Gastroesophageal sphincter (tissue), 4 donors: ENCODE results near the gene NELFB. TPM values are rescaled to one million over a fixed set of nuclear protein-coding genes. Genes with fewer than 3 reads are reported as not detected.

Experiments used
- ATAC-seq: fragments of 150-250 bp; one replicate; pipeline ENCODE4 v1.9.1; 2016; ENCODE audit warnings: mild to moderate bottlenecking, moderate library complexity
- H3K27ac ChIP-seq, 4 donors: fragments of 200-600 bp; sonication (generic) in 3 of 4; 1 replicate in 3 of 4; 2 replicates in 1 of 4; pipeline ENCODE4 v1.5.1; 2016 to 2019
- H3K27me3 ChIP-seq: fragments of 200-600 bp; sonication (generic); one replicate; pipeline ENCODE4 v1.5.1; 2019
- H3K36me3 ChIP-seq, 2 donors: fragments of 200-600 bp; sonication (generic); one replicate each; pipeline ENCODE4 v1.5.1; 2019; ENCODE audit warnings: control low read depth in 1 of 2
- H3K4me1 ChIP-seq, 3 donors: fragments of 200-600 bp; sonication (generic); 1 replicate in 2 of 3; 2 replicates in 1 of 3; pipeline ENCODE4 v1.5.1; 2016 to 2019; ENCODE audit warnings: control low read depth in 2 of 3
- H3K4me3 ChIP-seq, 2 donors: fragments of 200-600 bp; sonication (generic); one replicate each; pipeline ENCODE4 v1.5.1; 2019; ENCODE audit warnings: mild to moderate bottlenecking in 1 of 2, moderate library complexity in 1 of 2
- H3K9me3 ChIP-seq, 3 donors: fragments of 200-600 bp; sonication (generic); one replicate each; pipeline ENCODE4 v1.5.1; 2017 to 2019; ENCODE audit warnings: control low read depth in 2 of 3
- EP300 ChIP-seq: sonication (generic); formaldehyde crosslinking; IDR thresholded peaks from one replicate; pipeline ENCODE4 v1.6.1; 2017; ENCODE audit warnings: antibody characterized with exemption, mild to moderate bottlenecking
- POLR2A ChIP-seq, 2 donors: fragments of 450-650 bp; IDR thresholded peaks; one replicate each; pipeline ENCODE4 v1.6.1; 2017; ENCODE audit warnings: antibody characterized with exemption in 2 of 2, mild to moderate bottlenecking in 2 of 2, moderate library complexity in 1 of 2
- POLR2AphosphoS5 ChIP-seq: sonication (generic); formaldehyde crosslinking; IDR thresholded peaks from one replicate; pipeline ENCODE4 v1.6.1; 2017; ENCODE audit warnings: antibody characterized with exemption
- WGBS, 2 donors: methylation state at CpG; one replicate each; pipeline ENCODE4 v1.1.5; 2018; ENCODE audit warnings: low coverage in 1 of 2; 5-methylcytosine and 5-hydroxymethylcytosine counted together
- total RNA-seq, 4 donors: library from RNA; depleted of rRNA; stranded (reverse); fragments of >200 nt; gene quantifications; one replicate each; pipeline ENCODE4 v1.1.0, GENCODE V29; 2016
- TF ChIP-seq, protein P1 (sequence below), 4 experiments: fragments of 200-600 bp in 2 of 4; fragments of 450-650 bp in 2 of 4; sonication (generic) in 1 of 4; IDR thresholded peaks; one replicate each; pipeline ENCODE4 v1.5.1; 2017 to 2019; ENCODE audit warnings: antibody characterized with exemption in 4 of 4, mild to moderate bottlenecking in 2 of 4, moderate library complexity in 2 of 4

The NELFB gene
- total RNA-seq, 4 donors from 2014 or later, result 36.9 to 58.8 (median 45.2) TPM

DNA sequence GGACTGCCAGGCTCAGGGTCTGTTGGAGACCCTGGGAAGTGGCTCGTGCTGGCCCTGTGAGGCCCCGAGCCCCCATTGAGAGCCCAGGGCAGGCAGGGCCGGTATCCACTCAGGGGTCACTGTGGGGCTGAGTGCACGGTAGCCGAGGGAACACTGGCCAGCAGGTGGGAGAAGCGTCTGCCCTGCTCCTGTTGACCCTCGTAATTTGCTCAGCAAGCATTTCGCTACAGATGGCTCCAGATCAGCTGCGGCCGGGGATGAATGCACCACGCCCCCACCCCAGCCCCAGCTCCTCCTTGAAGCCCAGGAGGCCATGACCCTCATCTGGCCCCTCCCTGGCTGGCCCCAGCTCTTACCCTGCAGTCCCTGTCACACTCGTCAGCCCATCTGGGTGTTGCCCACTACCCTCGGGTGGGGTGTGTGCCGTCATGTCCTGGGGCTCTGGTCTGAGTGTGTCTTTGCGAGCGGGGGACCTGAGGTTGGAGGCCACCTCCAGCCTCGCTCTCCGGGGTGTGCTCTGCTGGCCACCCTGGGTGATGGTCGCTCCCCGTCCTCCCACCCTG lies 53.0 kb downstream of the NELFB start:
- Histone ChIP-seq H3K27ac (no peak overlapping the region), H3K36me3 (no peaks in the 10 kb centered on the region), H3K9me3 (no peaks in the 10 kb centered on the region), H3K4me1 (peaks cover 0 to 51% (median 36%) of the 10 kb centered on the region in 3 donors), H3K4me3 (no peak overlapping the region), H3K27me3 (peaks cover 76% of the 10 kb centered on the region)
- WGBS, 2 donors, result 10% methylated on average over 4 of the region's 20 CpGs; no CpG with 5 or more reads in 1 of the 2 donors
- ATAC-seq, result no peak
- TF ChIP-seq, protein P1, sequence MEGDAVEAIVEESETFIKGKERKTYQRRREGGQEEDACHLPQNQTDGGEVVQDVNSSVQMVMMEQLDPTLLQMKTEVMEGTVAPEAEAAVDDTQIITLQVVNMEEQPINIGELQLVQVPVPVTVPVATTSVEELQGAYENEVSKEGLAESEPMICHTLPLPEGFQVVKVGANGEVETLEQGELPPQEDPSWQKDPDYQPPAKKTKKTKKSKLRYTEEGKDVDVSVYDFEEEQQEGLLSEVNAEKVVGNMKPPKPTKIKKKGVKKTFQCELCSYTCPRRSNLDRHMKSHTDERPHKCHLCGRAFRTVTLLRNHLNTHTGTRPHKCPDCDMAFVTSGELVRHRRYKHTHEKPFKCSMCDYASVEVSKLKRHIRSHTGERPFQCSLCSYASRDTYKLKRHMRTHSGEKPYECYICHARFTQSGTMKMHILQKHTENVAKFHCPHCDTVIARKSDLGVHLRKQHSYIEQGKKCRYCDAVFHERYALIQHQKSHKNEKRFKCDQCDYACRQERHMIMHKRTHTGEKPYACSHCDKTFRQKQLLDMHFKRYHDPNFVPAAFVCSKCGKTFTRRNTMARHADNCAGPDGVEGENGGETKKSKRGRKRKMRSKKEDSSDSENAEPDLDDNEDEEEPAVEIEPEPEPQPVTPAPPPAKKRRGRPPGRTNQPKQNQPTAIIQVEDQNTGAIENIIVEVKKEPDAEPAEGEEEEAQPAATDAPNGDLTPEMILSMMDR (IDR thresholded peaks at IDR 0.05), result no peak
- no peak for TF ChIP-seq POLR2AphosphoS5
- TF ChIP-seq EP300, result no peak
- TF ChIP-seq POLR2A (IDR thresholded peaks at IDR 0.05), result no peak

DNA sequence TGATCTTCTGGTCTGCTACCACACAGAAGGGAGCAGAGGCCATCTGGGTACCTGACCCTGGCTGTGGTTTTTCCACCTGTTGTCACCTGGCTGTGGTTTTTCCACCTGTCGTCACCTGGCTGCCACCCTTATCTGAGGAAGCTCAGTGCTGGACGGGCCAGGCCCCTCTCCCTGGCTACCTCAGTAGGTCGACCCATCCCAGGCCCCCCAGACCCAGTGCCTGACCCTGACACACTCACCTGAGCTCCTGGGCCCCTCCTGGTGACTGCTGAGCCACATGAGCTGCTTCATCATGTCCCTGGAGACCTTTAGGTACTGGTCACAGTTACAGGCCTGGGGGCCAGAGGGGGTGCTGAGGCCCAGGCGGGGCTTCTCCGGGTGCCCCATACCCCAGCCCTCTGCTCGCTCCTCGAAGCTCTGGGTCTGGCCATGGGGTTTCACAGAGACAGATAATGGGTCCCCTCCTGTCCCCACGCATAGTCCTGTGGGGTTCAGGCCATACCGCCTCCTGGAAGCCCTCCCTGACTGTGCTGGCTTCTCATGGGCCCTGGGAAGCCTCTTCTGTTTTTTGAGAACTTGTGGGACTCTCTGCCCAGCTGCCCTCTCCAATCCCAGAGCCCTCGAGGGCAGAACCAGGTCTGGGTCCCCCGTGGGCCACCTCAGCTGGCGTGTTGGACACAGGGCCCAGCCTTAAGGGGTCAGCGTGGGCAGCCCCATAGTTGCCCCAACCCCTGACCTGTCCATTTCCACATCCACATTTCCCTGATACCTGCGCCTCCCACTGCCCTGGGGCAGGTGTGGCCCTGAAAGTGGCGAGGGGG lies 54.5 kb downstream of the NELFB start:
- Histone ChIP-seq H3K36me3 (no peaks in the 10 kb centered on the region), H3K27ac (no peak overlapping the region), H3K27me3 (peaks cover 61% of the 10 kb centered on the region), H3K9me3 (no peaks in the 10 kb centered on the region), H3K4me1 (peaks cover 0 to 37% (median 30%) of the 10 kb centered on the region in 3 donors), H3K4me3 (no peak overlapping the region)
- no peak for TF ChIP-seq EP300
- TF ChIP-seq, protein P1 (IDR thresholded peaks at IDR 0.05), result no peak
- no peak for TF ChIP-seq POLR2A (IDR thresholded peaks at IDR 0.05)
- TF ChIP-seq POLR2AphosphoS5, result no peak
- 80 to 89% methylated on average over 1 to 6 of the region's 15 CpGs for WGBS, 2 donors
- ATAC-seq, result no peak

DNA sequence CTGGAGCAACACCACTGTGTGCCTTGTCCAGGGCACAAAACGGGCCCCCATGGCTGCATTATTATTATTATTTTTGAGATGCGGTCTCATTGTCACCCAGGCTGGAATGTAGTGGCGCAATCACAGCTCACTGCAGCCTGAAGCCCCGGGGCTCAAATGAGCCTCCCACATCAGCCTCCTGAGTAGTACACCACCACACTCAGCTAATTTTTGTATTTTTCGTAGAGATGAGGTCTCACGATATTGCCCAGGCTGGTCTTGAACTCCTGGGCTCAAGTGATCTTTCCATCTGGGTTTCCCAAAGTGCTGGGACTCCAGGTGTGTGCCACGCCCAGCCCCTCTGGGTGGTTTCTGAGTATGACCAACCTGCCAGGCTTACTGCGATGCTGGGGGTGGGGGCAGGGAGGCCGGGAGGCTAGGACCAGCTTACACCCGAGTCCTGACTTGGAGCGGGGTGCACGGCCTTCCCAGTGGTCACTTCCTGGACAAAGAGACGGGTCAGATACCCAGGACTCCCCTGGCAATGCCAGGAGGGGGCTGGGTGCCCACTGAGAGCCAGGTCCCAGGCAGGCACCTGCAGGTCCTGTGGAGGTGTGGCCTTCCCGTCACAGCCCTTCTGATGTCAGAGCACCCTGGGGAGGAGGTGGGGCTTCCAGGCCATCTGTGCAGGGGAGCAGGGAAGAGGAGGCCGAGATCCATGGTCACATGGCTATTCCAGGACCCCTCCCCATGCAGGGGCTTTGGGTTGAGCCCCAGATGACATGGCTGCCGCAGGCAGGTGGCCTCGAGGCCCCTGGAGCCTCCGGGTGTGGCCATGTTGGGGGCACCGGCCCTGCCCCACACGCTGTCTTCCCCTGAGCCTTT lies 55.3 kb downstream of the NELFB start:
- H3K27ac ChIP-seq, result no peak overlapping the region
- H3K4me3 ChIP-seq, result no peak overlapping the region

DNA sequence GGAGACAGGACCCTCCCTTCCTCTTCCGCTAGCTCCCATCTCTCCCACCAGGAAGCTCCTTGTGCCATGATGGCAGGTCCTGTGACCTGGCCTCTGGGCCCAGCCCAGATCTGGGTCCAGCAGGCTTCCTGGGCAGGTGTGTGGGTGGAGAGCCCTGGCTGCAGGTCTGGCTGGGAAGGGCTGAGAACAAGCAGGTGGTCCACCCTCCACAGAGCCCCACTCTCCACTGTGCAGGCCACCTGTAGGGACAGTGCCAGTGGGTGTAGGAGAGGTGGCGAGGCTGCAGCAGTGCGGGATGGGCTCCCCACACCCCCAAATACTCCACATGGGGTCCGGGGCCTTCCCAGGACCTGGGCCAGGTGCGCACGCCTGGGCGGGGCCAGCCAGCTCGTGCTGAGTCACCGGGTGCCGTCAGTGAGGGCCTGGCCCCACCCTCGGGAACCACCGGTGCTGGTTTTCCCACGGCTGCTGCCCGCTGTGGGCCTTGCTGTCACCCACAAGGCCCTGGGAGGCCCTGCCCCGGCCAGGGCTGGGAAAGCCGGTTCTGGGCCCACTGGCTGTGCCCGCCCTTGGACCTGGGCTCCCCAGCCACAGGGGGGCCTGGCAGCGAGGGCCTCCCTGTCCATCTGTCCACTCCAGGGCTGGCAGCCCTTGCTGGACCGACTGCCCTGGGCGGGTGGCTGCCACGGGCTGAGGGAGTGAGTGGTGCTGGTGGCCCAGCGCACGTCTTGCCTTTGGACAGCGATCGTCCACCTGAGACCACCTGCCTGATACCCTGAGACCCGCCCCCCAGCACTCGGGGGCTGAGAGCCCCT lies 56.3 kb downstream of the NELFB start:
- Histone ChIP-seq H3K4me3 (no peak overlapping the region), H3K27me3 (peaks cover 59% of the 10 kb centered on the region), H3K4me1 (peaks cover 0 to 30% (median 20%) of the 10 kb centered on the region in 3 donors), H3K36me3 (no peaks in the 10 kb centered on the region), H3K9me3 (no peaks in the 10 kb centered on the region), H3K27ac (no peak overlapping the region)
- no CpG with 5 or more reads among the region's 27 CpGs for WGBS, 2 donors
- no peak for TF ChIP-seq POLR2A (IDR thresholded peaks at IDR 0.05)
- TF ChIP-seq EP300, result no peak
- TF ChIP-seq, protein P1 (IDR thresholded peaks at IDR 0.05), result no peak
- no peak for TF ChIP-seq POLR2AphosphoS5
- ATAC-seq, result no peak

More for the DNA sequence above, 55.3 kb downstream of the NELFB start:
- Histone ChIP-seq H3K4me1 (peaks cover 0 to 30% (median 21%) of the 10 kb centered on the region in 3 donors), H3K36me3 (no peaks in the 10 kb centered on the region), H3K9me3 (no peaks in the 10 kb centered on the region), H3K27me3 (peaks cover 59% of the 10 kb centered on the region)
- no peak for ATAC-seq
- TF ChIP-seq, protein P1 (IDR thresholded peaks at IDR 0.05), result no peak
- TF ChIP-seq POLR2AphosphoS5, result no peak
- TF ChIP-seq POLR2A (IDR thresholded peaks at IDR 0.05), result no peak
- TF ChIP-seq EP300, result no peak
- 86 to 100% methylated on average over 1 to 9 of the region's 20 CpGs for WGBS, 2 donors
